Effector memory CD4-positive, alpha-beta T cell (primary cell): Measurements from ENCODE around the gene RNF213.

ENCODE experiments used
- DNase-seq, 3 donors: peaks; one replicate each; pipeline ENCODE4 v3.0.0-alpha.2; 2020
- H3K27ac ChIP-seq: 2 replicates; pipeline ENCODE4 v1.7.0; 2013; ENCODE audit warnings: mild to moderate bottlenecking, low read length, moderate library complexity; ENCODE audit not compliant: insufficient read depth, poor library complexity, severe bottlenecking
- H3K27me3 ChIP-seq: replicated peaks from 2 replicates; pipeline ENCODE4 v1.7.0; 2013; ENCODE audit warnings: mild to moderate bottlenecking, low read length; ENCODE audit not compliant: insufficient read depth, control insufficient read depth, poor library complexity, severe bottlenecking
- H3K36me3 ChIP-seq: 2 replicates; pipeline ENCODE4 v1.7.0; 2013; ENCODE audit warnings: mild to moderate bottlenecking, low read length, moderate library complexity; ENCODE audit not compliant: control insufficient read depth, insufficient read depth
- H3K4me1 ChIP-seq: 2 replicates; pipeline ENCODE4 v1.7.0; 2013; ENCODE audit warnings: low read length, mild to moderate bottlenecking; ENCODE audit not compliant: control insufficient read depth, insufficient read depth, poor library complexity, severe bottlenecking
- H3K4me3 ChIP-seq: 2 replicates; pipeline ENCODE4 v1.7.0; 2013; ENCODE audit warnings: low read length, low read depth, mild to moderate bottlenecking; ENCODE audit not compliant: insufficient read depth, poor library complexity, severe bottlenecking
- H3K9me3 ChIP-seq: 2 replicates; pipeline ENCODE4 v1.7.0; 2013; ENCODE audit warnings: mild to moderate bottlenecking, low read length, moderate library complexity; ENCODE audit not compliant: control insufficient read depth

The RNF213 gene

DNA sequence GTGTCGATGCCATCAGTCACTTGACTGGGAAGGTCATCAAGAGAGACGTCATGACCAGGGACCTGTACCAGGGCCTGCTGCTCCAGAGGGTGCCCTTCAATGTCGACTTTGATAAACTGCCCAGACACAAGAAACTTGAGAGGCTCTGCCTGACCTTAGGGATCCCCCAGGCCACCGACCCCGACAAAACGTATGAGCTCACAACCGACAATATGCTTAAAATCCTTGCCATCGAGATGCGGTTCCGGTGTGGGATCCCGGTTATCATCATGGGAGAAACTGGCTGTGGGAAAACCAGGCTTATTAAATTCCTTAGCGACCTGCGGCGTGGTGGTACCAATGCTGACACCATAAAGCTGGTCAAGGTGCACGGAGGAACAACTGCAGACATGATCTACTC lies 84.7 kb downstream of the RNF213 start:
- Histone ChIP-seq H3K27ac (no peak overlapping the region), H3K4me3 (no peak overlapping the region), H3K4me1 (no peaks in the 10 kb centered on the region), H3K36me3 (peaks cover 89% of the 10 kb centered on the region), H3K9me3 (no peaks in the 10 kb centered on the region), H3K27me3 (no peaks in the 10 kb centered on the region)
- DNase-seq: no peak

DNA sequence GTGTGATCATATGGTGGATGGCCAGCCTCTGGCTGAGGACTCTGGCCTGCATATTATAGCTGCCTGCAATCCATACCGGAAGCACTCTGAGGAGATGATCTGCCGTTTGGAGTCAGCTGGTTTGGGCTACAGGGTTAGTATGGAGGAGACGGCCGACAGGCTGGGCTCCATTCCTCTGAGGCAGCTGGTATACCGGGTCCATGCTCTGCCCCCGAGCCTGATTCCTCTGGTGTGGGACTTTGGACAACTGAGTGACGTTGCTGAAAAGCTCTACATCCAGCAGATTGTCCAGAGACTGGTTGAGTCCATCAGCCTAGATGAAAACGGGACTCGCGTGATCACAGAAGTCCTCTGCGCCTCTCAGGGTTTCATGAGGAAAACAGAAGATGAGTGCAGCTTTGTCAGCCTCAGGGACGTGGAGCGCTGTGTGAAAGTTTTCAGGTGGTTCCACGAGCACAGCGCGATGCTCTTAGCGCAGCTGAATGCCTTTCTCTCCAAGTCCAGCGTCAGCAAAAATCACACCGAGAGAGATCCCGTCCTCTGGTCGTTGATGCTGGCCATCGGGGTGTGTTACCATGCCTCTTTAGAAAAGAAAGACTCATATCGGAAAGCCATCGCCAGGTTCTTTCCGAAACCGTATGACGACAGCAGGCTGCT lies 85.3 kb downstream of the RNF213 start:
- Histone ChIP-seq H3K4me1 (no peaks in the 10 kb centered on the region), H3K4me3 (no peak overlapping the region), H3K9me3 (no peaks in the 10 kb centered on the region), H3K27ac (no peak overlapping the region), H3K36me3 (peaks cover 90% of the 10 kb centered on the region), H3K27me3 (no peaks in the 10 kb centered on the region)
- no peak for DNase-seq

DNA sequence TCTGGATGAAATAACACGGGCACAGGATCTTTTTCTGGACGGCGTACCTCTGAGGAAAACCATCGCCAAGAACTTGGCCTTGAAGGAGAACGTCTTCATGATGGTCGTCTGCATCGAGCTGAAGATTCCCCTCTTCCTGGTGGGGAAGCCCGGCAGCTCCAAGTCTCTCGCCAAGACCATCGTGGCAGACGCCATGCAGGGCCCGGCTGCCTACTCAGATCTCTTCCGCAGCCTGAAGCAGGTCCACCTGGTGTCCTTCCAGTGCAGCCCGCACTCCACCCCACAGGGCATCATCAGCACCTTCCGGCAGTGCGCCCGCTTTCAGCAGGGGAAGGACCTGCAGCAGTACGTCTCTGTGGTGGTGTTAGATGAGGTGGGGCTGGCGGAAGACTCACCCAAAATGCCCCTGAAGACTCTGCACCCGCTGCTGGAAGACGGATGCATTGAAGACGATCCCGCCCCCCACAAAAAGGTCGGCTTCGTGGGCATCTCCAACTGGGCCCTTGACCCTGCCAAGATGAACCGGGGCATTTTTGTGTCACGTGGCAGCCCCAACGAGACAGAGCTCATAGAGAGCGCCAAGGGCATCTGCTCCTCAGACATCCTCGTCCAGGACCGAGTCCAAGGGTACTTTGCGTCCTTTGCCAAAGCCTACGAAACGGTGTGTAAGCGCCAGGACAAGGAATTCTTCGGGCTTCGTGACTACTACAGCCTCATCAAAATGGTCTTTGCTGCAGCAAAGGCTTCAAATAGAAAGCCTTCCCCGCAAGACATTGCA lies 86.0 kb downstream of the RNF213 start:
- peaks cover 96% of the 10 kb centered on the region for H3K36me3 ChIP-seq
- H3K4me3 ChIP-seq: no peak overlapping the region
- DNase-seq: no peak
- no peak overlapping the region for H3K27ac ChIP-seq
- H3K9me3 ChIP-seq: no peaks in the 10 kb centered on the region
- no peaks in the 10 kb centered on the region for H3K4me1 ChIP-seq
- no peaks in the 10 kb centered on the region for H3K27me3 ChIP-seq

DNA sequence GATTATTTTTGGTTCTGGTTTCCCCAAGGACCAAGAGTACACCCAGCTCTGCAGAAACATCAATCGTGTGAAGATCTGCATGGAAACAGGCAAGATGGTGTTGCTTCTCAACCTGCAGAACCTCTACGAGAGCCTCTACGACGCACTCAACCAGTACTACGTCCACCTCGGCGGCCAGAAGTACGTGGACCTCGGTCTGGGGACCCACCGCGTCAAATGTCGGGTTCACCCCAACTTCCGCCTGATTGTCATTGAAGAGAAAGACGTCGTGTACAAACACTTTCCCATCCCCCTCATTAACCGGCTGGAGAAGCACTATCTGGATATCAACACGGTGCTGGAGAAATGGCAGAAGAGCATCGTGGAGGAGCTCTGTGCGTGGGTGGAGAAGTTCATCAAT lies 86.9 kb downstream of the RNF213 start:
- Histone ChIP-seq H3K9me3 (no peaks in the 10 kb centered on the region), H3K27ac (no peak overlapping the region), H3K27me3 (no peaks in the 10 kb centered on the region), H3K4me3 (no peak overlapping the region), H3K36me3 (peaks cover 99% of the 10 kb centered on the region), H3K4me1 (no peaks in the 10 kb centered on the region)
- DNase-seq: no peak

DNA sequence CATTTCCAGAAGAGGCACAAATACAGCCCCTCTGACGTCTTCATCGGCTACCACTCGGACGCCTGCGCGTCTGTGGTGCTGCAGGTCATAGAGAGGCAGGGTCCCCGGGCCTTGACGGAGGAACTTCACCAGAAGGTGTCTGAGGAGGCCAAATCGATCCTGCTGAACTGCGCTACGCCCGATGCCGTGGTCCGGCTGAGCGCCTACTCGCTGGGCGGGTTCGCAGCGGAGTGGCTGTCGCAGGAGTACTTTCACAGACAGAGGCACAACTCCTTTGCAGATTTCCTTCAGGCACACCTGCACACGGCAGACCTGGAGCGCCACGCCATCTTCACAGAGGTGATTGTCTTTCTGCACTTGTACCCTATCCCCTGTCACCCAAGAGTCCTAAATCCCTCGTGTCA lies 87.3 kb downstream of the RNF213 start:
- no peaks in the 10 kb centered on the region for H3K9me3 ChIP-seq
- no peak for DNase-seq
- peaks cover 100% of the 10 kb centered on the region for H3K36me3 ChIP-seq
- H3K4me1 ChIP-seq: no peaks in the 10 kb centered on the region
- H3K27ac ChIP-seq: no peak overlapping the region
- no peak overlapping the region for H3K4me3 ChIP-seq
- no peaks in the 10 kb centered on the region for H3K27me3 ChIP-seq

DNA sequence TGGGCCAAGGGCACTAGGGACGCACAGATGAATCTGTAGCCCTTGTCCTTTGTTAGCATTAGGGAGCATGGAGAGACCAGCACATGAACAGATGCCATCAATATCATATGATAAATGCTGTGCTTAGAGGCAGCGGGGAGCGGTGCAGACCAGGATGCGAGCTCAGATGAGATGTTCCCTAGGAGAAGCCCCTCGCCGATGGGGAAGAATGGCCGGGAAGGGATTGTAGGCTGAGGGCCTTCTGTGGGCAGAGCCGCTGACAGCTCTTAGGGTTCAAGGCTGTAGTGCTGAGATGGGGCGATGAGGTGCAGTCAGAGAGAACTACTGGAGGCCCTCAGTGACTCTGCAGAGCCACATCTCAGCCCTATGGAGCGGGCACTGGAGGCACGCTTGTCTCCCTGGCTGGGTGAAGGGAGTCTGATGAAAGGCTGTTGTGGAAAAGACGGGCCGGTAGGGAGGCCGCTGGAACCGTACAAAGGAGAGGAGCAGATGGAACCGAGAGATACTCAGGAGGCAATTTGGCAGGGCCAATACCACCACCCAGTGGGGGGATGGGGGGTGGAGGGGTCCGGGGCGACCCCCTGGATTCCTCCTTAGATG lies 88.0 kb downstream of the RNF213 start:
- H3K4me3 ChIP-seq: no peak overlapping the region
- no peaks in the 10 kb centered on the region for H3K9me3 ChIP-seq
- no peaks in the 10 kb centered on the region for H3K4me1 ChIP-seq
- no peaks in the 10 kb centered on the region for H3K27me3 ChIP-seq
- no peak overlapping the region for H3K27ac ChIP-seq
- DNase-seq: no peak
- H3K36me3 ChIP-seq: peaks cover 100% of the 10 kb centered on the region

DNA sequence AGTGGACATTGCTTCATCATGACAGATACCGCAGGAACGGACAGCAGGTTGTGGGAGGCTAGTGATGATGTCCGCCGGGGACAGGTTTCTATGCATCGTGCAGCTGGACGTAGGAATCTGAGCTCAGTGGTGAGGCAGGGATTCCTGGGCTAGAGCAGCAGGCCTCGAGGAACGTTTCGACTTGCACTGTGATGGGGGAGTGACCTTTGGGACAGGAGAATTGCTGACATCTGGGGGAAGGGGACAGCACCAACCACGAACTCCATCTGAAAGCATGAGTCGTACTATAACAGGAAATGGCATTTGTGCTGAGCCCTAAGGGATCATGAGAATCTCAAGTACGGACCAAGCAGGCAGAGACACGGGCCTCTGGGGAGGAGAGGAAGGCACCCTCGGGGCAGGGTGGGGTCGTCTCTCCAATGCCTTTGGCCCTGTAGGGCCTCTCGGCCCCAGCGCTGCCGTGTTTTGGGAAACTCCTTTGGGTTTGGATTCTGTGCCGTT lies 88.5 kb downstream of the RNF213 start:
- no peak for DNase-seq
- Histone ChIP-seq H3K4me3 (no peak overlapping the region), H3K4me1 (no peaks in the 10 kb centered on the region)

DNA sequence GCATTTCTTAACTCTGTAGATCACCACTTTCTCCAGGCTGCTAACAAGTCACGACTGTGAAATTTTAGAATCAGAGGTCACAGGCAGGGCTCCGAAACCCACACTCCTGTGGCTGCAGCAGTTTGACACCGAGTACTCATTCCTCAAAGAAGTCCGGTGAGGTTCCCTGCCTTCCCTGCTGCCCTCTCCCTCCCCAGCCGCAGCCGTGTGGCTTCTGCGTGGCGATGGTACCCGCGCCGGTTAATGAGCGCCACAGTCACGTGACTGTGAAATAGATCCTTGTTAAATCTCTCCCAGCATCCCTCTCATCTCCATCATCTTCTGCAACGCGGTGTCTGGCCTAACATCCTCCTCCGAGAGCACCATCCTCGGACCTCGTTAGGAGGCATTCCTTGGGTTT lies 89.1 kb downstream of the RNF213 start:
- H3K9me3 ChIP-seq: no peaks in the 10 kb centered on the region
- no peaks in the 10 kb centered on the region for H3K27me3 ChIP-seq
- H3K27ac ChIP-seq: no peak overlapping the region
- no peak for DNase-seq
- H3K4me1 ChIP-seq: no peaks in the 10 kb centered on the region
- H3K4me3 ChIP-seq: no peak overlapping the region
- H3K36me3 ChIP-seq: peaks cover 100% of the 10 kb centered on the region

More for the DNA sequence above, 88.5 kb downstream of the RNF213 start:
- peaks cover 100% of the 10 kb centered on the region for H3K36me3 ChIP-seq
- H3K9me3 ChIP-seq: no peaks in the 10 kb centered on the region
- H3K27me3 ChIP-seq: no peaks in the 10 kb centered on the region
- no peak overlapping the region for H3K27ac ChIP-seq

DNA sequence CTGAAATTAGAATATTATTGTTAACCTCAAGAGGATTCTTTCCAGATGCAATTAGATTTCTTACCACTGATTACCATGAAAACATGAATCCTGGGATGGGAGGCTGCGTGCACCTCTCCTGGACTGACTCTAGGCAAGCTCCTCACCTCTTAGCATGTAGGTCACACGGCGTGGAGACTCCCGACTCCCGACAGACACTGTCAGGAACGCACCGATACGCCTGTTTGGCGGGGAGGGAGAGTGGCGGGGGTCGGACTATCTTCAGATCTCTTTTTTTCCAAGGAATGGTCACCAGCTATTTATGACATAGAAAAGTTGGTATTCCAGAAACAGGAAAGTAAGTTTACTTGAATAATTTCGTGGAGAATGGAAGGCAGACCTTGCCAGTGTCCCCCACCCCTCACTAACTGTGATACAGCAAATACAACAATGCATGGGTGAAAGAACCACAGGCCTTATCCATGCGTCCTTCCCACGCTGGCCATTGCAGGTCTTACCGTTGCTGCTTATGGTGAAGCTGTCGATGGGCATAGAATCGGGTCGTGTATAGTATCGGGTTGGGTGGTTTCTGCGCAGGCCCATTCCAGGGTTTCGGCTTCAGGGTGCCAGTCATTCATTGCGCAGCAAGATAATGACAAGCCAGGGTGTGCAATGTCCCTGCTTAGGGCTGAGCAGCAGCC lies 91.7 kb downstream of the RNF213 start:
- Histone ChIP-seq H3K9me3 (no peaks in the 10 kb centered on the region), H3K27me3 (no peaks in the 10 kb centered on the region), H3K4me3 (no peak overlapping the region), H3K4me1 (no peaks in the 10 kb centered on the region), H3K27ac (no peak overlapping the region), H3K36me3 (peaks cover 96% of the 10 kb centered on the region)
- DNase-seq: no peak
